DOHH2 (cell line): ENCODE measurements around the gene QDPR.

ENCODE experiments used
- CTCF ChIP-seq: fragments of 200-600 bp; sonication (generic); IDR thresholded peaks from one replicate; pipeline ENCODE4 v1.5.1; 2014; ENCODE audit warnings: antibody characterized with exemption, mild to moderate bottlenecking, low read depth, low read length; ENCODE audit not compliant: poor library complexity, severe bottlenecking
- EZH2phosphoT487 ChIP-seq: fragments of 200-600 bp; sonication (generic); IDR thresholded peaks from 2 replicates; pipeline ENCODE4 v1.6.1; 2017; ENCODE audit warnings: borderline replicate concordance, mild to moderate bottlenecking, antibody characterized with exemption, low read length, moderate library complexity, mixed read lengths

GRCh38 chr4:17497890-17498523 is 13.9 kb downstream of the QDPR start:
- no peak for TF ChIP-seq CTCF
- TF ChIP-seq EZH2phosphoT487 = no peak
